GM19035 (cell line): ENCODE measurements around the gene RPIA.
"Not testable (repeated sequence)": the region's sequence is repeated elsewhere in the genome, so short reads cannot be mapped to it uniquely, and the experiment has no call there.

Source experiments
- ATAC-seq: cut with Tn5 transposase; IDR thresholded peaks from one replicate; pipeline ENCODE4 v1.9.1; 2021; ENCODE audit not compliant: unreplicated experiment

The RPIA gene

GRCh38 chr2:88729061-88729745 lies 37.7 kb downstream of the RPIA start:
- no peak for ATAC-seq

- no peak for ATAC-seq
Measured at GRCh38 chr2:88733155-88733902, 41.9 kb downstream of the RPIA start.

- ATAC-seq = no peak
Measured at GRCh38 chr2:88735133-88735532, 43.7 kb downstream of the RPIA start.

GRCh38 chr2:88735853-88736252 lies 44.4 kb downstream of the RPIA start:
- ATAC-seq = no peak

- no peak for ATAC-seq
Measured at GRCh38 chr2:88736437-88736836, 45.0 kb downstream of the RPIA start.

- ATAC-seq = no peak
Measured at GRCh38 chr2:88737385-88737784, 45.9 kb downstream of the RPIA start.

GRCh38 chr2:88738271-88738670 lies 46.8 kb downstream of the RPIA start:
- ATAC-seq = no peak

GRCh38 chr2:88739985-88740600 lies 48.6 kb downstream of the RPIA start:
- ATAC-seq = peak; percentile 96

- no peak for ATAC-seq
Measured at GRCh38 chr2:88746929-88747490, 55.5 kb downstream of the RPIA start.

- no peak for ATAC-seq
Measured at GRCh38 chr2:88747990-88748389, 56.5 kb downstream of the RPIA start.

- no peak for ATAC-seq
Measured at GRCh38 chr2:88751768-88752167, 60.3 kb downstream of the RPIA start.

GRCh38 chr2:88753833-88754584 lies 62.5 kb downstream of the RPIA start:
- ATAC-seq = peak; percentile 92

GRCh38 chr2:88754585-88755320 lies 63.3 kb downstream of the RPIA start:
- peak; percentile 37 for ATAC-seq

- no peak for ATAC-seq
Measured at GRCh38 chr2:88755836-88756235, 64.4 kb downstream of the RPIA start.

- ATAC-seq = no peak
Measured at GRCh38 chr2:88757025-88757424, 65.6 kb downstream of the RPIA start.

- not testable (repeated sequence) for ATAC-seq
Measured at GRCh38 chr2:88758702-88759101, 67.2 kb downstream of the RPIA start.

GRCh38 chr2:88760819-88761598 lies 69.5 kb downstream of the RPIA start:
- ATAC-seq = no peak

GRCh38 chr2:88764141-88764849 lies 72.8 kb downstream of the RPIA start:
- ATAC-seq = no peak

- peak; percentile 21 for ATAC-seq
Measured at GRCh38 chr2:88764850-88765153, 73.3 kb downstream of the RPIA start.
